Fibroblast of lung (primary cell): ENCODE measurements around the gene PCK2. TPM values are rescaled to one million over a fixed set of nuclear protein-coding genes. Genes with fewer than 3 reads are reported as not detected.
A peak's percentile ranks its signal among the peaks of the same experiment; 100 is the strongest.

Source experiments
- DNase-seq, 2 donors: peaks; one replicate each; pipeline versions ENCODE4 v3.0.0 to v3.0.0-alpha.2; 2010; ENCODE audit warnings: low read depth in 2 of 2
- H2AFZ ChIP-seq: 2 replicates; pipeline ENCODE4 v1.5.1; 2012; ENCODE audit warnings: low read length, control low read depth, inconsistent platforms
- H3K27ac ChIP-seq: 2 replicates; pipeline ENCODE4 v1.5.1; 2011; ENCODE audit warnings: low read length, control low read depth; ENCODE audit not compliant: insufficient read depth
- H3K27me3 ChIP-seq: 2 replicates; pipeline ENCODE4 v1.5.1; 2011; ENCODE audit warnings: mild to moderate bottlenecking, low read length; ENCODE audit not compliant: control insufficient read depth, insufficient read depth
- H3K36me3 ChIP-seq: 2 replicates; pipeline ENCODE4 v1.5.1; 2011; ENCODE audit warnings: low read length; ENCODE audit not compliant: control insufficient read depth, insufficient read depth
- H3K4me1 ChIP-seq: 2 replicates; pipeline ENCODE4 v1.5.1; 2011; ENCODE audit warnings: low read length; ENCODE audit not compliant: control insufficient read depth, insufficient read depth; ENCODE audit errors: extremely low read depth
- H3K4me2 ChIP-seq: 2 replicates; pipeline ENCODE4 v1.5.1; 2011; ENCODE audit warnings: low read length, control low read depth; ENCODE audit not compliant: insufficient read depth; ENCODE audit errors: extremely low read depth
- H3K4me3 ChIP-seq, 4 experiments: fragments of 200-600 bp in 1 of 4; sonication (generic) in 1 of 4; replicated peaks in 1 of 4; 2 replicates each; pipeline ENCODE4 v1.5.1; 2011 to 2016; ENCODE audit warnings: low read length in 4 of 4, low read depth in 3 of 4, mild to moderate bottlenecking in 3 of 4, control low read depth in 2 of 4, inconsistent platforms in 1 of 4, mixed read lengths in 1 of 4; ENCODE audit not compliant: insufficient read depth in 1 of 4; ENCODE audit errors: control extremely low read depth in 1 of 4
- H3K79me2 ChIP-seq: 2 replicates; pipeline ENCODE4 v1.5.1; 2012; ENCODE audit warnings: mild to moderate bottlenecking, low read length, inconsistent platforms; ENCODE audit not compliant: control insufficient read depth, insufficient read depth
- H3K9ac ChIP-seq: 2 replicates; pipeline ENCODE4 v1.5.1; 2011; ENCODE audit warnings: mild to moderate bottlenecking, low read length, control low read depth; ENCODE audit not compliant: insufficient read depth
- H3K9me3 ChIP-seq: 2 replicates; pipeline ENCODE4 v1.5.1; 2012; ENCODE audit warnings: low read depth, low read length; ENCODE audit not compliant: control insufficient read depth, insufficient read depth
- H4K20me1 ChIP-seq: 2 replicates; pipeline ENCODE4 v1.5.1; 2011; ENCODE audit warnings: low read length; ENCODE audit not compliant: control insufficient read depth, insufficient read depth; ENCODE audit errors: extremely low read depth
- EZH2 ChIP-seq: IDR thresholded peaks from 2 replicates; pipeline ENCODE4 v1.5.1; 2012; ENCODE audit warnings: low read length, control low read depth, mild to moderate bottlenecking; ENCODE audit errors: missing control alignments
- polyA plus RNA-seq, 2 donors: library from polyadenylated mRNA; depleted of rRNA in 1 of 2; stranded (reverse) in 1 of 2; unstranded in 1 of 2; fragments of >200 nt; gene quantifications; 2 replicates each; pipeline ENCODE4 v1.2.1, GENCODE V29; 2011 to 2012; ENCODE audit warnings: missing spikeins in 1 of 2
- total RNA-seq: library from RNA; depleted of rRNA; stranded (reverse); fragments of >200 nt; gene quantifications from 2 replicates; pipeline ENCODE4 v1.2.1, GENCODE V29; 2014
- TF ChIP-seq, protein P1 (sequence below), 2 donors: IDR thresholded peaks in 1 of 2; conservative IDR thresholded peaks in 1 of 2; 1 replicate in 1 of 2; 2 replicates in 1 of 2; pipeline ENCODE4 v1.5.1; 2011 to 2012; ENCODE audit warnings: low read length in 2 of 2, control low read depth in 1 of 2, inconsistent platforms in 1 of 2, low read depth in 1 of 2, mild to moderate bottlenecking in 1 of 2

Gene PCK2
- total and polyA plus RNA-seq, 2 donors (not counting 1 experiment from before 2014, with no cell fraction given), result 15.9 to 71.3 TPM

DNA sequence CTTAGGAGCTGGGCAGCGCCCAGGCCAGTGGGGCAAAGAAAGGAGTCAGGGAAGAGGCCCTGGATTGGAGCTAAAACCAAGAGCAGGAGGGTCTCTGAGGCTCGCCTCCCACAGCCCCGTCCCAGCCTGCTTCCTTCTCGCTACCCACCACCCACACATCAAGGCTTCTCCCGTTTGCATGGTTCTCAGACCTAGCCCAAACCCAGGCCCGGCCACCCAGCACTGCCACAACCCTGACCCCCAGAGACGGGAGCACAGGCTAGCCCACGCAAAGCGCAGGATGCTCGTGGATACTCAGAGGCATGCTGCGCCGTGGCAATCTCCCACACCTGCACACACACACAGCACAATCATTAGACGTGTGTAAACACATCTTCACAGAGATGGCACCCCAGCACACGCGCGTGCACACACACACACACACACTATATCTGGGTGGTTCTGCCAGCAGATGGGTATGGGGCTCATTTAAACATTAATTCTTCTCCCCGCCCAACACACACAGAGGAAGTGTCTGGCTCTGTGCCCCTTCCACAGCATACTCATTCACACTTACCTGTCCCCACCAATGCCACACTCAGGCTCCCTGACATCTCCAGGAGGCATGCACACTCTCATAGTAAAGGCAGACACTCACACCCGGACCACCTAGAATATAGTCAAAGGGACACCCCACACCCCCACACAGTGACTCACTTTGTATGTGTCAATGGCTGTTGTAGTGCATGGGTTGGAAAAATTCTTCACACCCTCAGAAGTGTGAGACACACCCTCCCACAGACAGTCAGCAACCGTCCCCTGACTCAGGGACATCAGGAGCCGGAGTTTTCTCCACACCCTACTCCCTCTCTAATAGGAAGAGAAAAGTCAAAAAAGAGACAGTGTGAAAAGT, 41.2 kb upstream of the PCK2 start:
- H3K27ac ChIP-seq, result no peak overlapping the region
- H3K4me2 ChIP-seq, result peak overlapping the region; percentile 91
- H4K20me1 ChIP-seq, result no peaks in the 10 kb centered on the region
- no peak for DNase-seq
- no peaks in the 10 kb centered on the region for H3K4me1 ChIP-seq
- H3K4me3 ChIP-seq, result peak overlapping the region in 1 of 4 experiments; percentile 59
- H3K9ac ChIP-seq, result no peak overlapping the region
- no peaks in the 10 kb centered on the region for H3K36me3 ChIP-seq
- no peaks in the 10 kb centered on the region for H3K9me3 ChIP-seq
- no peak overlapping the region for H2AFZ ChIP-seq
- no peak for TF ChIP-seq EZH2
- TF ChIP-seq, protein P1, sequence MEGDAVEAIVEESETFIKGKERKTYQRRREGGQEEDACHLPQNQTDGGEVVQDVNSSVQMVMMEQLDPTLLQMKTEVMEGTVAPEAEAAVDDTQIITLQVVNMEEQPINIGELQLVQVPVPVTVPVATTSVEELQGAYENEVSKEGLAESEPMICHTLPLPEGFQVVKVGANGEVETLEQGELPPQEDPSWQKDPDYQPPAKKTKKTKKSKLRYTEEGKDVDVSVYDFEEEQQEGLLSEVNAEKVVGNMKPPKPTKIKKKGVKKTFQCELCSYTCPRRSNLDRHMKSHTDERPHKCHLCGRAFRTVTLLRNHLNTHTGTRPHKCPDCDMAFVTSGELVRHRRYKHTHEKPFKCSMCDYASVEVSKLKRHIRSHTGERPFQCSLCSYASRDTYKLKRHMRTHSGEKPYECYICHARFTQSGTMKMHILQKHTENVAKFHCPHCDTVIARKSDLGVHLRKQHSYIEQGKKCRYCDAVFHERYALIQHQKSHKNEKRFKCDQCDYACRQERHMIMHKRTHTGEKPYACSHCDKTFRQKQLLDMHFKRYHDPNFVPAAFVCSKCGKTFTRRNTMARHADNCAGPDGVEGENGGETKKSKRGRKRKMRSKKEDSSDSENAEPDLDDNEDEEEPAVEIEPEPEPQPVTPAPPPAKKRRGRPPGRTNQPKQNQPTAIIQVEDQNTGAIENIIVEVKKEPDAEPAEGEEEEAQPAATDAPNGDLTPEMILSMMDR (conservative IDR thresholded peaks at IDR 0.05 in 1 of 2, IDR thresholded peaks at IDR 0.05 in 1 of 2; ENCODE audit: low read depth in 1 of 2, low read length in 2 of 2), result no peak
- peaks cover 16% of the 10 kb centered on the region for H3K27me3 ChIP-seq
- H3K79me2 ChIP-seq, result no peaks in the 10 kb centered on the region

DNA sequence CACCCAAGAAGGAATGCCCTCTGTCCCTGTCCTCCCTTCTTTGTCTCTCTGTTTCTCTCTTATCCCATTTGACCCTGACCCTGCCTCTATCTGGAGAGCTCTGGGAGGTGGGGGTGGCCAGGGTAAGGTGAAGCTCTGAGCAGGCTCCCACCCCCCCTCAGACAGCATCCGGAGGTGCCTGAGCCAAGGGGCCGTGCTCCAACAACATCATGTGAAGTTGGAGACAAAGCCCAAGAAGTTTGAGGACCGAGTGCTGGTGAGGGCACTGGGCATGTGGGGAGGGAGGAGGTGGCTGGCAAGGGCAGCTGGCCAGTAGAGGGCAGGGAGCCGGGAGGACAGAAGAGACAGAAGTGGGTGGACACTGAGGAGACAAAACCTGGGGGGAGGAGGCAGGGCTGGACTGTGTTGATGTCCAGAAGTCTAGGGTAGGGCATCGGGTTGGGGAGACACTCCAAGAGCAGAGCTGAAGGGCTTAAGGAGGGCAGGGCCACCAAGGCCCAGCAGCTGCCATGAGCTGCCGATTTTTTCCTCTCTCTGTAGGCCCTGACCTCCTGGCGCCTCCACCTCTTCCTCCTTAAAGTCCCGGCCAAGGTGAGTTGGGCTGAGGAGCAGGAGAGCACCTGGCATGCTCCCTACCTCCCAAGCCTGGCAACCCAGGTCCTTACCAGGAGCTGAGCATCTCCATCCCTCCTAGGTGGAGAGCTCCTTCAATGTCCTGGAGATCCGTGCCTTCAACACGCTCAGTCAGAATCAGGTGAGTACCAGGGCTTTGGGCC, 40.4 kb upstream of the PCK2 start:
- Histone ChIP-seq H3K9ac (no peak overlapping the region), H2AFZ (no peak overlapping the region), H3K4me2 (no peak overlapping the region), H3K27me3 (peaks cover 14% of the 10 kb centered on the region), H3K27ac (no peak overlapping the region), H3K4me3 (no peak overlapping the region), H3K79me2 (no peaks in the 10 kb centered on the region), H3K36me3 (no peaks in the 10 kb centered on the region), H3K4me1 (no peaks in the 10 kb centered on the region), H4K20me1 (no peaks in the 10 kb centered on the region), H3K9me3 (no peaks in the 10 kb centered on the region)
- TF ChIP-seq, protein P1 (conservative IDR thresholded peaks at IDR 0.05 in 1 of 2, IDR thresholded peaks at IDR 0.05 in 1 of 2; ENCODE audit: low read depth in 1 of 2, low read length in 2 of 2), result no peak
- TF ChIP-seq EZH2, result no peak
- no peak for DNase-seq

DNA sequence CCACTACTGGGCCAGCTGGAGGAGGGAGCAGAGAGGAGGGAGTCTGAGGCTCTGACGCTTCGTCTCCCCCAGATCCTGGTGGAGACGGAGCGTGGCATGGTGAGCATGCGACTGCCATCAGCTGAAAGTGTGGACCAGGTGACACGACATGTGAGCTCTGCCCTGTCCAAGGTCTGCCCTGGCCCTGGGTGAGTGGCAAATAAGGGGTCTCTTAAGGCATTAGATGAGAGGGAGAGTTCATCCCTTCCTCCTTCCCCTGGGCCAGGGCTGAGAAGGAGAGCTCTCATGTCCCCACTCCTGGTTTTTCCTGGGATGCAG, 39.8 kb upstream of the PCK2 start:
- H4K20me1 ChIP-seq, result no peaks in the 10 kb centered on the region

More for the DNA sequence above, 39.8 kb upstream of the PCK2 start:
- Histone ChIP-seq H3K27me3 (peaks cover 11% of the 10 kb centered on the region), H3K4me3 (no peak overlapping the region), H3K79me2 (no peaks in the 10 kb centered on the region), H3K9ac (no peak overlapping the region), H3K4me2 (no peak overlapping the region), H2AFZ (no peak overlapping the region), H3K4me1 (no peaks in the 10 kb centered on the region), H3K36me3 (no peaks in the 10 kb centered on the region), H3K9me3 (no peaks in the 10 kb centered on the region), H3K27ac (no peak overlapping the region)
- no peak for DNase-seq
- TF ChIP-seq, protein P1 (conservative IDR thresholded peaks at IDR 0.05 in 1 of 2, IDR thresholded peaks at IDR 0.05 in 1 of 2; ENCODE audit: low read depth in 1 of 2, low read length in 2 of 2), result no peak
- TF ChIP-seq EZH2, result no peak
